ENCODE measurements around the gene APBA2. TPM values are rescaled to one million over a fixed set of nuclear protein-coding genes. Genes with fewer than 3 reads are reported as not detected.

The APBA2 gene
- total and polyA plus RNA-seq, 8 donors, result 0.45 to 13.3 (median 2.0) TPM; not detected in 1

GRCh38 chr15:29093696-29094343, 208.0 kb downstream of the APBA2 start:
- no peak overlapping the region for H3K27ac ChIP-seq
- WGBS, 5 donors, result 80 to 88% (median 83%) methylated on average over 12 of the region's 12 CpGs
- intact Hi-C loops (cut with DNase I; ENCODE audit: low total_unique reads), result no loop called here
- H3K4me3 ChIP-seq, result no peak overlapping the region
- peaks cover 0 to 14% (median 0%) of the 10 kb centered on the region in 3 donors for H3K27me3 ChIP-seq
- TF ChIP-seq CTCF (IDR thresholded peaks at IDR 0.05), result no peak
- no peaks in the 10 kb centered on the region for H3K9me3 ChIP-seq
- no peaks in the 10 kb centered on the region for H3K36me3 ChIP-seq
- DNase-seq, result no peak
- no peaks in the 10 kb centered on the region for H3K4me1 ChIP-seq

DNA sequence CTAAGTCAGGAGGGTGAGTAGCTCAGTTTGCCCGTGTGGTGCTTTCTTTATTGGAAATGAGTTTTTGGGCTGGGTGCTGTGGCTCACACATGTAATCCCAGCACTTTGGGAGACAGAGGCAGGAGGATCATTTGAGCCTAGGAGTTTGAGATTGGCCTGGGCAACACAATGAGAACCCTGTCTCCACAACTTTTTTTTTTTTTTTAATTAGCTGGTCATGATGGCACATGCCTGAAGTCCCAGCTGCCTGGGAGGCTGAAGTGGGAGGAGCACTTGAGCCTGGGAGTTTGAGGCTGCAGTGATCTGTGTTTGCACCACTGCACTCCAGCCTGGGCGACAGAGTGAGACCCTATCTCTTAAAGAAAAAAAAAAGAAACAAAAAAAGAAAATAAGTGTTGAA, 208.9 kb downstream of the APBA2 start:
- intact Hi-C loops (cut with DNase I; ENCODE audit: low total_unique reads), result no loop called here
- no peak for DNase-seq
- Histone ChIP-seq H3K9me3 (no peaks in the 10 kb centered on the region), H3K4me3 (no peak overlapping the region), H3K27ac (no peak overlapping the region), H3K36me3 (no peaks in the 10 kb centered on the region), H3K4me1 (no peaks in the 10 kb centered on the region), H3K27me3 (peaks cover 0 to 6% (median 0%) of the 10 kb centered on the region in 3 donors)
- 63 to 86% (median 73%) methylated on average over 2 of the region's 2 CpGs for WGBS, 5 donors
- TF ChIP-seq EP300 (IDR thresholded peaks at IDR 0.05) (no peak), POLR2AphosphoS5 (IDR thresholded peaks at IDR 0.05) (no peak), POLR2A (IDR thresholded peaks at IDR 0.05) (no peak), CTCF (IDR thresholded peaks at IDR 0.05) (no peak)

GRCh38 chr15:29095746-29096145, 210.0 kb downstream of the APBA2 start:
- intact Hi-C loops (cut with DNase I; ENCODE audit: low total_unique reads), result no loop called here
- H3K4me3 ChIP-seq, result no peak overlapping the region
- H3K9me3 ChIP-seq, result no peaks in the 10 kb centered on the region
- H3K4me1 ChIP-seq, result no peaks in the 10 kb centered on the region
- H3K27ac ChIP-seq, result no peak overlapping the region
- H3K27me3 ChIP-seq, result no peaks in the 10 kb centered on the region
- no peak for DNase-seq
- TF ChIP-seq POLR2AphosphoS5 (IDR thresholded peaks at IDR 0.05), result no peak
- TF ChIP-seq EP300 (IDR thresholded peaks at IDR 0.05), result no peak
- no peak for TF ChIP-seq POLR2A (IDR thresholded peaks at IDR 0.05)
- no peak for TF ChIP-seq CTCF (IDR thresholded peaks at IDR 0.05)
- WGBS, 5 donors, result 91 to 94% (median 93%) methylated on average over 9 of the region's 9 CpGs
- no peaks in the 10 kb centered on the region for H3K36me3 ChIP-seq

GRCh38 chr15:29097168-29097567, 211.4 kb downstream of the APBA2 start:
- H3K27ac ChIP-seq, result no peak overlapping the region
- TF ChIP-seq EP300 (IDR thresholded peaks at IDR 0.05) (no peak), POLR2A (IDR thresholded peaks at IDR 0.05) (no peak), CTCF (IDR thresholded peaks at IDR 0.05) (no peak), POLR2AphosphoS5 (IDR thresholded peaks at IDR 0.05) (no peak)
- no peaks in the 10 kb centered on the region for H3K4me1 ChIP-seq
- no peak overlapping the region for H3K4me3 ChIP-seq
- WGBS, 5 donors, result 70 to 86% (median 77%) methylated on average over 14 of the region's 14 CpGs
- DNase-seq, result no peak
- H3K36me3 ChIP-seq, result no peaks in the 10 kb centered on the region
- intact Hi-C loops (cut with DNase I; ENCODE audit: low total_unique reads), result no loop called here
- no peaks in the 10 kb centered on the region for H3K9me3 ChIP-seq
- no peaks in the 10 kb centered on the region for H3K27me3 ChIP-seq

Data from stomach (tissue), 9 donors.